ENCODE measurements around the gene LAIR1.
"Not testable (repeated sequence)": the region's sequence is repeated elsewhere in the genome, so short reads cannot be mapped to it uniquely, and the experiment has no call there.

LAIR1 gene

GRCh38 chr19:54329476-54330165 is 35.1 kb downstream of the LAIR1 start:
- Histone ChIP-seq H3K9me3 (replicated peaks; ENCODE audit: insufficient read depth, low read length) (no peaks in the 10 kb centered on the region), H3K27ac (ENCODE audit: low read length) (no peak overlapping the region), H3K27me3 (replicated peaks; ENCODE audit: insufficient read depth, low read length) (peaks cover 6% of the 10 kb centered on the region), H3F3A (ENCODE audit: insufficient read depth, low read length) (no peaks in the 10 kb centered on the region), H3K4me3 (ENCODE audit: low read length) (no peak overlapping the region), H3K79me2 (ENCODE audit: low read length) (no peaks in the 10 kb centered on the region), H3K4me2 (ENCODE audit: low read depth, low read length) (no peak overlapping the region), H3K4me1 (ENCODE audit: low read length) (peaks cover 16% of the 10 kb centered on the region), H3K9ac (ENCODE audit: low read length) (no peak overlapping the region), H4K20me1 (ENCODE audit: insufficient read depth, low read length) (no peaks in the 10 kb centered on the region), H2AFZ (ENCODE audit: low read length) (no peak overlapping the region), H3K9me2 (replicated peaks; ENCODE audit: insufficient read depth, low read length) (no peaks in the 10 kb centered on the region), H3K36me3 (replicated peaks; ENCODE audit: insufficient read depth, low read length) (no peaks in the 10 kb centered on the region)
- TF ChIP-seq CTCF (IDR thresholded peaks at IDR 0.05; ENCODE audit: low read length) = no peak
- TF ChIP-seq EZH2 (optimal IDR thresholded peaks at IDR 0.05; ENCODE audit: low read depth, low read length) = no peak
- no peak for TF ChIP-seq EZH2phosphoT487 (IDR thresholded peaks at IDR 0.05; ENCODE audit: low read length)
- DNase-seq = no peak

- not testable (repeated sequence) for H3K9me3 ChIP-seq (replicated peaks; ENCODE audit: insufficient read depth, low read length); H2AFZ ChIP-seq (ENCODE audit: low read length); H3K9ac ChIP-seq (ENCODE audit: low read length); H3K36me3 ChIP-seq (replicated peaks; ENCODE audit: insufficient read depth, low read length); H3K9me2 ChIP-seq (replicated peaks; ENCODE audit: insufficient read depth, low read length); H3K4me2 ChIP-seq (ENCODE audit: low read depth, low read length); H3K4me3 ChIP-seq (ENCODE audit: low read length); H3K27ac ChIP-seq (ENCODE audit: low read length); H3F3A ChIP-seq (ENCODE audit: insufficient read depth, low read length); H3K79me2 ChIP-seq (ENCODE audit: low read length); DNase-seq; H4K20me1 ChIP-seq (ENCODE audit: insufficient read depth, low read length)
- H3K4me1 ChIP-seq (ENCODE audit: low read length) = peaks cover 16% of the 10 kb centered on the region
- peaks cover 15% of the 10 kb centered on the region for H3K27me3 ChIP-seq (replicated peaks; ENCODE audit: insufficient read depth, low read length)
Measured at GRCh38 chr19:54328781-54329180, 36.0 kb downstream of the LAIR1 start.

DNA sequence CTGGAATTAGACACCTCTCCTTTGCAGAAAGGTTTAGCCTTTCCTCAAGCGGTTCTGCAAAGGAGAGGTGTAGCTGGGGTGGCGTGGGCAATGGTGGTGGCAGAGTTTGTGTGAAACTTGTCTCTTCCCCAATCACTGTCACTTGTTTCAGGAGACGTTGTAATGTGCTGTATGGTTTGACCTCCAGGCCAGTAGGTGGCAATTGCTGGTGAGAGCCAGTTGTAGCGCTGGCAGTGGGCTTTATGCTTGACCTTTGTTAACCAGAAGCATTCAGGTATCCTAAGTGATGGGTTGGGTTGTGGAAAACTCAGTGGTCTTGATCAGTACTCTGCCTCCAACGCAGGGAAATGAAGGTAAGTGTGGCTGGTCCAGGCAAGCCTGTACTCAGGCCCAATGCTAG is 39.1 kb downstream of the LAIR1 start:
- H3K27ac ChIP-seq (ENCODE audit: low read length) = no peak overlapping the region
- TF ChIP-seq EZH2phosphoT487 (IDR thresholded peaks at IDR 0.05; ENCODE audit: low read length) (no peak), EZH2 (optimal IDR thresholded peaks at IDR 0.05; ENCODE audit: low read depth, low read length) (no peak)
- H3K4me2 ChIP-seq (ENCODE audit: low read depth, low read length) = no peak overlapping the region
- no peak for DNase-seq
- H3F3A ChIP-seq (ENCODE audit: insufficient read depth, low read length) = no peaks in the 10 kb centered on the region
- H4K20me1 ChIP-seq (ENCODE audit: insufficient read depth, low read length) = no peaks in the 10 kb centered on the region
- no peaks in the 10 kb centered on the region for H3K36me3 ChIP-seq (replicated peaks; ENCODE audit: insufficient read depth, low read length)
- H3K4me3 ChIP-seq (ENCODE audit: low read length) = no peak overlapping the region
- H3K9me3 ChIP-seq (replicated peaks; ENCODE audit: insufficient read depth, low read length) = no peaks in the 10 kb centered on the region
- H3K4me1 ChIP-seq (ENCODE audit: low read length) = peaks cover 16% of the 10 kb centered on the region
- no peaks in the 10 kb centered on the region for H3K79me2 ChIP-seq (ENCODE audit: low read length)
- H2AFZ ChIP-seq (ENCODE audit: low read length) = no peak overlapping the region
- peaks cover 30% of the 10 kb centered on the region for H3K27me3 ChIP-seq (replicated peaks; ENCODE audit: insufficient read depth, low read length)
- H3K9ac ChIP-seq (ENCODE audit: low read length) = no peak overlapping the region
- no peaks in the 10 kb centered on the region for H3K9me2 ChIP-seq (replicated peaks; ENCODE audit: insufficient read depth, low read length)

- Histone ChIP-seq H2AFZ (ENCODE audit: low read length) (no peak overlapping the region), H3K4me1 (ENCODE audit: low read length) (peaks cover 16% of the 10 kb centered on the region), H4K20me1 (ENCODE audit: insufficient read depth, low read length) (no peaks in the 10 kb centered on the region), H3F3A (ENCODE audit: insufficient read depth, low read length) (no peaks in the 10 kb centered on the region), H3K4me2 (ENCODE audit: low read depth, low read length) (no peak overlapping the region), H3K4me3 (ENCODE audit: low read length) (no peak overlapping the region), H3K27me3 (replicated peaks; ENCODE audit: insufficient read depth, low read length) (peaks cover 34% of the 10 kb centered on the region), H3K27ac (ENCODE audit: low read length) (no peak overlapping the region), H3K79me2 (ENCODE audit: low read length) (no peaks in the 10 kb centered on the region), H3K9me2 (replicated peaks; ENCODE audit: insufficient read depth, low read length) (no peaks in the 10 kb centered on the region), H3K9me3 (replicated peaks; ENCODE audit: insufficient read depth, low read length) (no peaks in the 10 kb centered on the region), H3K9ac (ENCODE audit: low read length) (no peak overlapping the region), H3K36me3 (replicated peaks; ENCODE audit: insufficient read depth, low read length) (no peaks in the 10 kb centered on the region)
- DNase-seq = peak; percentile 55
- TF ChIP-seq CTCF (IDR thresholded peaks at IDR 0.05; ENCODE audit: low read length) = peak; percentile 83
- TF ChIP-seq EZH2phosphoT487 (IDR thresholded peaks at IDR 0.05; ENCODE audit: low read length) = no peak
Measured at GRCh38 chr19:54325194-54325621, 39.5 kb downstream of the LAIR1 start.
